Gastrocnemius medialis (tissue), 4 donors: ENCODE results near the gene HTT. TPM values are rescaled to one million over a fixed set of nuclear protein-coding genes. Genes with fewer than 3 reads are reported as not detected.

Experiments
- ATAC-seq, 2 donors: fragments of 150-250 bp; one replicate each; pipeline ENCODE4 v1.9.1; 2016
- DNase-seq, 2 donors: peaks; one replicate each; pipeline ENCODE4 v3.0.0-alpha.2; 2019
- H3K27ac ChIP-seq, 4 donors: fragments of 200-600 bp; sonication (generic); 1 replicate in 1 of 4; 2 replicates in 3 of 4; pipeline ENCODE4 v1.5.1; 2016 to 2018; ENCODE audit warnings: mild to moderate bottlenecking in 2 of 4, moderate library complexity in 1 of 4
- H3K27me3 ChIP-seq, 3 donors: fragments of 200-600 bp; sonication (generic) in 2 of 3; 1 replicate in 1 of 3; 2 replicates in 2 of 3; pipeline versions ENCODE4 v1.5.1 to v1.6.0; 2016 to 2019; ENCODE audit warnings: mild to moderate bottlenecking in 1 of 3, moderate library complexity in 1 of 3
- H3K36me3 ChIP-seq, 2 donors: fragments of 200-600 bp; sonication (generic) in 1 of 2; one replicate each; pipeline ENCODE4 v1.5.1; 2017 to 2018
- H3K4me1 ChIP-seq, 2 donors: fragments of 200-600 bp; sonication (generic) in 1 of 2; one replicate each; pipeline ENCODE4 v1.5.1; 2016 to 2017; ENCODE audit warnings: mild to moderate bottlenecking in 2 of 2
- H3K4me3 ChIP-seq, 4 donors: fragments of 200-600 bp; sonication (generic) in 3 of 4; 1 replicate in 1 of 4; 2 replicates in 3 of 4; pipeline ENCODE4 v1.5.1; 2016 to 2019; ENCODE audit warnings: mild to moderate bottlenecking in 2 of 4
- H3K9me3 ChIP-seq, 3 donors: fragments of 200-600 bp; sonication (generic) in 2 of 3; 1 replicate in 1 of 3; 2 replicates in 2 of 3; pipeline ENCODE4 v1.5.1; 2016 to 2019
- CTCF ChIP-seq, 5 experiments: fragments of 450-650 bp in 3 of 5; fragments of 200-600 bp in 2 of 5; sonication (generic) in 2 of 5; IDR thresholded peaks in 4 of 5; conservative IDR thresholded peaks in 1 of 5; 1 replicate in 4 of 5; 2 replicates in 1 of 5; pipeline ENCODE4 v1.5.1; 2016 to 2019; ENCODE audit warnings: antibody characterized with exemption in 5 of 5, mild to moderate bottlenecking in 3 of 5, moderate library complexity in 3 of 5
- POLR2A ChIP-seq, 2 donors: fragments of 450-650 bp; IDR thresholded peaks; one replicate each; pipeline ENCODE4 v1.6.1; 2017; ENCODE audit warnings: antibody characterized with exemption in 2 of 2, mild to moderate bottlenecking in 2 of 2, moderate library complexity in 2 of 2
- in situ Hi-C, 4 donors: fragments of 200-750 bp; cut with MboI; loops; one replicate each; pipeline versions ENCODE4 v1.15.0 to v1.8.0; 2017; ENCODE audit warnings: low sequenced_read_pairs in 4 of 4
- intact Hi-C: fragments of 100-400 bp; cut with DNase I; formaldehyde crosslinking; loops from one replicate; pipeline ENCODE4 v1.15.1; 2023; ENCODE audit warnings: low total_unique reads
- total RNA-seq, 4 donors: library from RNA; depleted of rRNA; stranded (reverse); fragments of >200 nt; gene quantifications; one replicate each; pipeline versions ENCODE4 v1.1.0 to v1.2.3, GENCODE V29; 2016

Gene HTT
- total RNA-seq, 4 donors from 2014 or later = 23.5 to 73.0 (median 51.1) TPM

- peaks cover 0 to 79% of the 10 kb centered on the region in 2 donors for H3K36me3 ChIP-seq
These were observed 140.8 kb downstream of the HTT start for GRCh38 chr4:3215256-3215655.

GRCh38 chr4:3215733-3216132 lies 141.3 kb downstream of the HTT start:
- Histone ChIP-seq H3K4me1 (peaks cover 6 to 11% of the 10 kb centered on the region in 2 donors), H3K4me3 (no peak overlapping the region), H3K27ac (no peak overlapping the region), H3K9me3 (no peaks in the 10 kb centered on the region), H3K27me3 (no peaks in the 10 kb centered on the region), H3K36me3 (peaks cover 0 to 74% of the 10 kb centered on the region in 2 donors)
- ATAC-seq = no peak
- peak in 1 of 2 donors; percentile 1 for DNase-seq
- in situ Hi-C loops = loop anchor here in 1 of 4 donors (25.0 kb wide), 1 partner anchor 247 kb away; the partner anchor contains the start of gene DOK7
- TF ChIP-seq CTCF (IDR thresholded peaks at IDR 0.05 in 4 of 5, conservative IDR thresholded peaks at IDR 0.05 in 1 of 5) (no peak), POLR2A (IDR thresholded peaks at IDR 0.05) (no peak)
- intact Hi-C loops = no loop called here

More at GRCh38 chr4:3215256-3215655, 140.8 kb downstream of the HTT start:
- no peaks in the 10 kb centered on the region for H3K27me3 ChIP-seq
- H3K27ac ChIP-seq = no peak overlapping the region
- no peaks in the 10 kb centered on the region for H3K9me3 ChIP-seq
- TF ChIP-seq POLR2A (IDR thresholded peaks at IDR 0.05) (no peak), CTCF (IDR thresholded peaks at IDR 0.05 in 4 of 5, conservative IDR thresholded peaks at IDR 0.05 in 1 of 5) (no peak)
- peaks cover 1 to 6% of the 10 kb centered on the region in 2 donors for H3K4me1 ChIP-seq
- no peak for ATAC-seq
- DNase-seq = peak in 1 of 2 donors; percentile 8
- no peak overlapping the region for H3K4me3 ChIP-seq
- intact Hi-C loops (no loop called here), in situ Hi-C loops (loop anchor here in 1 of 4 donors (25.0 kb wide), 1 partner anchor 247 kb away; the partner anchor contains the start of gene DOK7)

GRCh38 chr4:3217266-3217665 lies 142.8 kb downstream of the HTT start:
- peaks cover 0 to 64% of the 10 kb centered on the region in 2 donors for H3K36me3 ChIP-seq
- no peak for DNase-seq
- H3K4me3 ChIP-seq = no peak overlapping the region
- H3K9me3 ChIP-seq = no peaks in the 10 kb centered on the region
- TF ChIP-seq CTCF (IDR thresholded peaks at IDR 0.05 in 4 of 5, conservative IDR thresholded peaks at IDR 0.05 in 1 of 5) (no peak), POLR2A (IDR thresholded peaks at IDR 0.05) (no peak)
- H3K27me3 ChIP-seq = no peaks in the 10 kb centered on the region
- no peak for ATAC-seq
- intact Hi-C loops (no loop called here), in situ Hi-C loops (loop anchor here in 1 of 4 donors (25.0 kb wide), 1 partner anchor 245 kb away; the partner anchor contains the start of gene DOK7)
- H3K4me1 ChIP-seq = peaks cover 18 to 23% of the 10 kb centered on the region in 2 donors
- no peak overlapping the region for H3K27ac ChIP-seq

- intact Hi-C loops = no loop called here
- Histone ChIP-seq H3K27ac (no peak overlapping the region), H3K27me3 (no peaks in the 10 kb centered on the region), H3K4me1 (peaks cover 18 to 23% of the 10 kb centered on the region in 2 donors), H3K9me3 (no peaks in the 10 kb centered on the region), H3K36me3 (peaks cover 0 to 62% of the 10 kb centered on the region in 2 donors), H3K4me3 (no peak overlapping the region)
- ATAC-seq (no peak), DNase-seq (no peak)
- TF ChIP-seq CTCF (IDR thresholded peaks at IDR 0.05 in 4 of 5, conservative IDR thresholded peaks at IDR 0.05 in 1 of 5) (no peak), POLR2A (IDR thresholded peaks at IDR 0.05) (no peak)
- in situ Hi-C loops = loop anchor here in 1 of 4 donors (25.0 kb wide), 1 partner anchor 245 kb away; the partner anchor contains the start of gene DOK7
These were observed 143.3 kb downstream of the HTT start for GRCh38 chr4:3217771-3218170.
